Suprapubic skin (tissue), 3 donors: ENCODE results near the gene LDLRAD4.

Experiments
- POLR2A ChIP-seq, 2 donors: fragments of 450-650 bp; IDR thresholded peaks; one replicate each; pipeline ENCODE4 v1.6.1; 2017; ENCODE audit warnings: antibody characterized with exemption in 2 of 2, mild to moderate bottlenecking in 2 of 2, moderate library complexity in 2 of 2
- TF ChIP-seq, protein P1 (sequence below), 2 donors: fragments of 200-600 bp in 1 of 2; fragments of 450-650 bp in 1 of 2; sonication (generic) in 1 of 2; IDR thresholded peaks; one replicate each; pipeline ENCODE4 v1.5.1; 2016 to 2019; ENCODE audit warnings: antibody characterized with exemption in 2 of 2, mild to moderate bottlenecking in 1 of 2, moderate library complexity in 1 of 2

DNA sequence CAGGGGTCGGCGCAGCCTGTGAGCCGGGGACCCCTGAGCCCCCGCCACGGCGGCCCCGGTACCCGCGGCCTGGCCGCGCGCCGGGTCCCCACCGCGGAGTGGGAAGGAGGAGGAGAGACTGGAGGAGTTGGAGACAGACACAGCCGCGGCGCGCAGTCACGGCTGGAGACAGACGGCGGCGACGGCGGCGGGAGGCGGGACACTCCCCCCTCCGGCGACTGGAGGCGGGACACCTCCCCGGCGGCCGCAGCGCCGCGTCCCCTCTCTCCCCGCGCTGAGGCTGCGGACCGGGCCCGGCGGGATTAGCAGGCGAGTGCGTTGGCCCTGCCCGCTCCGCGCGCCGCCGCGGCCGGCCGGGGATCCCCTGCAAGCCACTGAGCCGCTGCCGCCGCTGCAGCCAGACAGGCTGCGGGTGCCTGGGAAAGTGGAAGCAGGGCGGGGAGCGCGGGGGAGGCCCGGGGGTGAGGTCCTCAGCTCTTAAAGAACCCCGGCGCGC lies 1.0 kb upstream of the LDLRAD4 start:
- TF ChIP-seq, protein P1, sequence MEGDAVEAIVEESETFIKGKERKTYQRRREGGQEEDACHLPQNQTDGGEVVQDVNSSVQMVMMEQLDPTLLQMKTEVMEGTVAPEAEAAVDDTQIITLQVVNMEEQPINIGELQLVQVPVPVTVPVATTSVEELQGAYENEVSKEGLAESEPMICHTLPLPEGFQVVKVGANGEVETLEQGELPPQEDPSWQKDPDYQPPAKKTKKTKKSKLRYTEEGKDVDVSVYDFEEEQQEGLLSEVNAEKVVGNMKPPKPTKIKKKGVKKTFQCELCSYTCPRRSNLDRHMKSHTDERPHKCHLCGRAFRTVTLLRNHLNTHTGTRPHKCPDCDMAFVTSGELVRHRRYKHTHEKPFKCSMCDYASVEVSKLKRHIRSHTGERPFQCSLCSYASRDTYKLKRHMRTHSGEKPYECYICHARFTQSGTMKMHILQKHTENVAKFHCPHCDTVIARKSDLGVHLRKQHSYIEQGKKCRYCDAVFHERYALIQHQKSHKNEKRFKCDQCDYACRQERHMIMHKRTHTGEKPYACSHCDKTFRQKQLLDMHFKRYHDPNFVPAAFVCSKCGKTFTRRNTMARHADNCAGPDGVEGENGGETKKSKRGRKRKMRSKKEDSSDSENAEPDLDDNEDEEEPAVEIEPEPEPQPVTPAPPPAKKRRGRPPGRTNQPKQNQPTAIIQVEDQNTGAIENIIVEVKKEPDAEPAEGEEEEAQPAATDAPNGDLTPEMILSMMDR (IDR thresholded peaks at IDR 0.05), result no peak
- no peak for TF ChIP-seq POLR2A (IDR thresholded peaks at IDR 0.05)
